Right cardiac atrium (tissue), 5 donors: Measurements from ENCODE around the gene ADGRE2. TPM values are rescaled to one million over a fixed set of nuclear protein-coding genes. Genes with fewer than 3 reads are reported as not detected.

Experiments used
- ATAC-seq, 2 donors: fragments of 200-7000 bp; cut with Tn5 transposase; one replicate each; pipeline versions ENCODE4 v1.8.0 to v1.9.1; 2020; ENCODE audit warnings: moderate library complexity in 2 of 2, mild to moderate bottlenecking in 1 of 2
- DNase-seq, 3 donors: peaks; one replicate each; pipeline ENCODE4 v3.0.0-alpha.2; 2020
- H3K27ac ChIP-seq: one replicate; pipeline ENCODE4 v1.5.1; 2013; ENCODE audit warnings: mild to moderate bottlenecking, low read length, control low read depth, moderate library complexity
- H3K27me3 ChIP-seq: one replicate; pipeline ENCODE4 v1.6.1; 2013; ENCODE audit not compliant: control insufficient read depth, insufficient read depth
- H3K4me1 ChIP-seq: one replicate; pipeline ENCODE4 v1.6.1; 2013; ENCODE audit warnings: low read length; ENCODE audit not compliant: control insufficient read depth, insufficient read depth
- H3K4me3 ChIP-seq: one replicate; pipeline ENCODE4 v1.5.1; 2013; ENCODE audit warnings: low read length, control low read depth
- H3K9me3 ChIP-seq: one replicate; pipeline ENCODE4 v1.6.1; 2013; ENCODE audit warnings: low read length; ENCODE audit not compliant: control insufficient read depth
- WGBS: extraction: QIAGEN DNeasy Blood & Tissue Kit; methylation state at CpG from one replicate; pipeline ENCODE4 v1.1.7; 2013; 5-methylcytosine and 5-hydroxymethylcytosine counted together
- intact Hi-C, 4 donors: fragments of 100-400 bp; cut with DNase I; formaldehyde crosslinking; loops; one replicate each; pipeline versions ENCODE4 v1.11.0 to v1.14.0; 2022 to 2023
- polyA plus RNA-seq: library from polyadenylated mRNA; stranded (reverse); fragments of 200-250 nt; gene quantifications from one replicate; pipeline ENCODE4 v1.2.3, GENCODE V29; 2013
- total RNA-seq, 4 donors: library from RNA; stranded (reverse); fragmentation: NEBNext Ultra II Directional; extraction: Animal tissue kit (Norgen Biotek cat#: 25700); gene quantifications; one replicate each; pipeline ENCODE4 v1.2.1, GENCODE V29; 2021
- donor health status: healthy with polysubstance abuse.
- donor health status: DM: no; HTN: yes; CAD: no.
- donor health status: DM: no; HTN: no; CAD: no.
- donor health status: DM: no; HTN: yes; CAD: no; lungs with severe emphysema.
- donor health status: DM: yes; HTN: yes; CAD: no.

ADGRE2 gene
- total and polyA plus RNA-seq, 5 donors: 0.25 to 1.4 (median 0.86) TPM

- ATAC-seq (no peak), DNase-seq (no peak)
- Histone ChIP-seq H3K4me3 (no peak overlapping the region), H3K4me1 (no peaks in the 10 kb centered on the region), H3K9me3 (no peaks in the 10 kb centered on the region), H3K27me3 (no peaks in the 10 kb centered on the region), H3K27ac (no peak overlapping the region)
- intact Hi-C loops: no loop called here
- WGBS: 87% methylated on average over 13 of the region's 13 CpGs
Observed at GRCh38 chr19:14694641-14695266, 83.6 kb downstream of the ADGRE2 start.

- intact Hi-C loops: loop anchor here in 3 of 4 donors (5.0 to 10.0 kb wide), 2 partner anchors 113 to 115 kb away; partner anchors contain the start of gene NDUFB7 (in 1 of the 3)
- WGBS: under 1% methylated on average over 66 of the region's 66 CpGs
- Histone ChIP-seq H3K4me3 (peak within 1 kb of the TSS; percentile 89), H3K9me3 (no peaks in the 10 kb centered on the region), H3K4me1 (no peaks in the 10 kb centered on the region), H3K27me3 (no peaks in the 10 kb centered on the region), H3K27ac (peak within 1 kb of the TSS; percentile 99)
- ATAC-seq: peak; percentile 99
- peak; percentile 98 to 99 (median 99) for DNase-seq
Observed at GRCh38 chr19:14689598-14690503, 88.5 kb downstream of the ADGRE2 start, which contains the start of gene ZNF333. Gene ZNF333, plus strand, starts transcription at chr19:14690048. Its CDS starts 3,444 bp downstream, at chr19:14693492.

GRCh38 chr19:14686411-14686810 is 91.9 kb downstream of the ADGRE2 start:
- intact Hi-C loops: loop anchor here in 3 of 4 donors (5.0 to 10.0 kb wide), 2 partner anchors 109 to 112 kb away; partner anchors contain the start of gene NDUFB7 (in 1 of the 3)
- H3K9me3 ChIP-seq: no peaks in the 10 kb centered on the region

GRCh38 chr19:14683439-14683838 is 94.9 kb downstream of the ADGRE2 start:
- H3K27ac ChIP-seq: no peak overlapping the region
- ATAC-seq (no peak), DNase-seq (no peak)
- no peaks in the 10 kb centered on the region for H3K27me3 ChIP-seq
- 33% methylated on average over 3 of the region's 3 CpGs for WGBS
- intact Hi-C loops: loop anchor here in 1 of 4 donors (10.0 kb wide), 1 partner anchor 109 kb away; the partner anchor contains the start of gene NDUFB7
- H3K9me3 ChIP-seq: no peaks in the 10 kb centered on the region
- H3K4me1 ChIP-seq: no peaks in the 10 kb centered on the region
- no peak overlapping the region for H3K4me3 ChIP-seq

More at GRCh38 chr19:14686411-14686810, 91.9 kb downstream of the ADGRE2 start:
- ATAC-seq (no peak), DNase-seq (no peak)
- Histone ChIP-seq H3K27me3 (no peaks in the 10 kb centered on the region), H3K4me1 (no peaks in the 10 kb centered on the region), H3K27ac (no peak overlapping the region), H3K4me3 (no peak overlapping the region)
- 38% methylated on average over 3 of the region's 3 CpGs for WGBS

Other genes starting within 250 kb of the ADGRE2 start
- 100 to 1,000 TPM in 1 of 4 donors, 10 to 100 TPM in 3; 92.3 to 116 (median 96.8) TPM for gene TECR, start 249.0 kb downstream of the ADGRE2 start, total RNA-seq
- 102 TPM for gene TECR, start 249.0 kb downstream of the ADGRE2 start, polyA plus RNA-seq
- gene NDUFB7, start 206.5 kb downstream of the ADGRE2 start, total RNA-seq: 100 to 1,000 TPM; 352 to 481 (median 400) TPM
- gene NDUFB7, start 206.5 kb downstream of the ADGRE2 start, polyA plus RNA-seq: 1,159 TPM
- not detected for gene CLEC17A, start 195.5 kb downstream of the ADGRE2 start, total RNA-seq
- not detected for gene CLEC17A, start 195.5 kb downstream of the ADGRE2 start, polyA plus RNA-seq
- gene ADGRE3, start 103.7 kb downstream of the ADGRE2 start, total RNA-seq: not detected
- not detected for gene ADGRE3, start 103.7 kb downstream of the ADGRE2 start, polyA plus RNA-seq
- gene ZNF333, start 88.5 kb downstream of the ADGRE2 start, total RNA-seq: 10 to 100 TPM in 2 of 4 donors, 1 to 10 TPM in 2; 8.3 to 10.6 (median 10.1) TPM
- gene ZNF333, start 88.5 kb downstream of the ADGRE2 start, polyA plus RNA-seq: 8.2 TPM
- gene OR7A5, start 56.6 kb upstream of the ADGRE2 start, total RNA-seq: not detected
- gene OR7A5, start 56.6 kb upstream of the ADGRE2 start, polyA plus RNA-seq: 0.02 TPM
- not detected for gene OR7C1, start 56.6 kb upstream of the ADGRE2 start, total RNA-seq
- 0.05 TPM for gene OR7C1, start 56.6 kb upstream of the ADGRE2 start, polyA plus RNA-seq
- gene OR7A10, start 70.4 kb upstream of the ADGRE2 start, total RNA-seq: not detected
- not detected for gene OR7A10, start 70.4 kb upstream of the ADGRE2 start, polyA plus RNA-seq
- gene OR7A17, start 107.6 kb upstream of the ADGRE2 start, total RNA-seq: not detected
- gene OR7A17, start 107.6 kb upstream of the ADGRE2 start, polyA plus RNA-seq: not detected
- gene OR7C2, start 162.9 kb upstream of the ADGRE2 start, total RNA-seq: not detected
- not detected for gene OR7C2, start 162.9 kb upstream of the ADGRE2 start, polyA plus RNA-seq
- not detected for gene SLC1A6, start 201.3 kb upstream of the ADGRE2 start, total RNA-seq
- gene SLC1A6, start 201.3 kb upstream of the ADGRE2 start, polyA plus RNA-seq: not detected